Measurements from ENCODE around the gene HOXD10.

The HOXD10 gene

DNA sequence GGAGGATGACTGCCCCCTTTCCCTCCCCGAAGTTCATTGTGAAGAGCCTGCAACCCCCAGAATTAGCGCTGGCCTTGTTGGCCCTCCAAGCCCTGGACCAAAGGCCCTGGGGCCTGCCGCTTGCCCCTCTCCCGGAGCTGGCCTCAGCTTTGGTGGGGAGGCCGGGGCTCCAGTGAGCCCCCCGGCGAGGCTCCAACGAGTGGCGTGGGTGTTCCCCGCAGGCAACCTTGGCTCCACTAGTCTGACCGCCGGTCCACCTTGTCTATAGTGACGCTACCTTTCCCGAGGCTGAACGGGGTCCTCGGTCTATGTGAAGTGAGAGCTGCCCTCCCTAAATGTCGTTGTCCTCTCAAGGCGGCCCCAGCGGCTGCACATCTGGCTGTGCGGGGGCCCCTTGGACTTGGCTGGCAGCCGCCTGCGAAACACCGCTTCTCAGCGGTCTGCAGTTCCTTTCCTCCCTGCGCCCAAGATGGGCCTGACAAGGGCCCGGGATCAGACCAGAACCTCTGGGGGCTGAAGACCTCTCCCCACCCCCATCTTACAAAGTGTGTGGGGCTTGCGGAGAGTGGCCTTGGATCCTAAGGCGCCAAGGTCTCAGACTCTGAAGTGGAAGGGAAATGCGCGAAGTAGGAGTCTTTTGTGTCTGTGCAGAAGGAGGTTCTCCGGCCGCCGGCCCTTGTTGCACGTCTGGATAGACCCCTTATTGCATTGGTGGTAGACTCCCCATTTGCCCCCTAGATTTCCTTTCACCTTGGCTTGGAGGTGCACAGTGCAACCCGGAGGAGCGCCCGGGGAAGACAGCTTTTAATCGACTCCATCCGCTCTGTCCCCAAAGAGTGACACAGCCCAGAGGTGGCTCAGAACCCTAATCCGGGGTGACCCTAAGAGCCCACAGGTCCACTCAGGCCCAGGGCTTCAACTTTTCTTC, 3.9 kb upstream of the HOXD10 start:
- TF ChIP-seq, protein P1, sequence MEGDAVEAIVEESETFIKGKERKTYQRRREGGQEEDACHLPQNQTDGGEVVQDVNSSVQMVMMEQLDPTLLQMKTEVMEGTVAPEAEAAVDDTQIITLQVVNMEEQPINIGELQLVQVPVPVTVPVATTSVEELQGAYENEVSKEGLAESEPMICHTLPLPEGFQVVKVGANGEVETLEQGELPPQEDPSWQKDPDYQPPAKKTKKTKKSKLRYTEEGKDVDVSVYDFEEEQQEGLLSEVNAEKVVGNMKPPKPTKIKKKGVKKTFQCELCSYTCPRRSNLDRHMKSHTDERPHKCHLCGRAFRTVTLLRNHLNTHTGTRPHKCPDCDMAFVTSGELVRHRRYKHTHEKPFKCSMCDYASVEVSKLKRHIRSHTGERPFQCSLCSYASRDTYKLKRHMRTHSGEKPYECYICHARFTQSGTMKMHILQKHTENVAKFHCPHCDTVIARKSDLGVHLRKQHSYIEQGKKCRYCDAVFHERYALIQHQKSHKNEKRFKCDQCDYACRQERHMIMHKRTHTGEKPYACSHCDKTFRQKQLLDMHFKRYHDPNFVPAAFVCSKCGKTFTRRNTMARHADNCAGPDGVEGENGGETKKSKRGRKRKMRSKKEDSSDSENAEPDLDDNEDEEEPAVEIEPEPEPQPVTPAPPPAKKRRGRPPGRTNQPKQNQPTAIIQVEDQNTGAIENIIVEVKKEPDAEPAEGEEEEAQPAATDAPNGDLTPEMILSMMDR (IDR thresholded peaks at IDR 0.05; ENCODE audit: control insufficient read depth, extremely low read depth, insufficient read depth): no peak
- no peak overlapping the region for H3K4me3 ChIP-seq (ENCODE audit: low read depth, low read length)
- no peak for DNase-seq (ENCODE audit: low read depth)

DNA sequence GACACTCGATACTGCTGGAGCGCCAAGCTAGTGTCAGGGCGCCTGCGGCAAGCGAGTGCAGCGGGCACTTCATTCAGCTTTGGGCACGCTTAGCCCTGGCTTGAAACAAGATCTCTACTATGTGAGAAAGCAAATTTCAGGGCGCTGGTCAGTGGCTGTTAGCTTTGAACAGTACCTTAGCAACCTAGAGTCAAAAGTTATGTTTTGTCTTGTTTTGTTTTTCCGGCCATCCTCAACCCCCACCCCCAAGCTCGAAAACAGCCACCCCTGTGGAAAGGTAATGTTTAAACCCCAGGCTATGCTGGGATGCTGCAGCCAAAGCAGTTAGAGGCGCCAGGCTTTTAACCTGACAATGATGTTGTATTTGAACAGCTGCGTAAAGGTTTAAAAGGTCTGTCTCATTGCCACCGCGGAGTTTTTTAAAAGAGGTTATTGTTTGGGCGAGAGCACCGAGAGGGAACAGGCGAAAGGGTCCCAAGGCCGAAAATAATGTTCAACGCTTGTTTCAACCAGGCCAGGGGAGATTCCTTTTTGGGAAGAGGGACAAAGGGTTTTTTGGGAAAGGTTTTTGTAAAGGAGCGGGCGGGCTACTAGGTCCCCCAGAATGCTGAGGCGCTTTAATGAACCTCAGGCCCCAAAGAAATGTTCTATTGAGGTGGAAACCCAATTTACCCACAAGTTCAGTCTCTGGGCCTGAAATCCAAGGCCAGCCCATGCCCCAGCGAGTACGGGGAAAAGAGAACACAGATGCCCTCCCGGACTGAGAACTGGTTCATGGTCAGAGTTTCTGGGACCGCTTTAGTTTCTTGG, 2.3 kb upstream of the HOXD10 start:
- no peak overlapping the region for H3K4me3 ChIP-seq (ENCODE audit: low read depth, low read length)
- TF ChIP-seq, protein P1 (IDR thresholded peaks at IDR 0.05; ENCODE audit: control insufficient read depth, extremely low read depth, insufficient read depth): no peak
- DNase-seq (ENCODE audit: low read depth): no peak

DNA sequence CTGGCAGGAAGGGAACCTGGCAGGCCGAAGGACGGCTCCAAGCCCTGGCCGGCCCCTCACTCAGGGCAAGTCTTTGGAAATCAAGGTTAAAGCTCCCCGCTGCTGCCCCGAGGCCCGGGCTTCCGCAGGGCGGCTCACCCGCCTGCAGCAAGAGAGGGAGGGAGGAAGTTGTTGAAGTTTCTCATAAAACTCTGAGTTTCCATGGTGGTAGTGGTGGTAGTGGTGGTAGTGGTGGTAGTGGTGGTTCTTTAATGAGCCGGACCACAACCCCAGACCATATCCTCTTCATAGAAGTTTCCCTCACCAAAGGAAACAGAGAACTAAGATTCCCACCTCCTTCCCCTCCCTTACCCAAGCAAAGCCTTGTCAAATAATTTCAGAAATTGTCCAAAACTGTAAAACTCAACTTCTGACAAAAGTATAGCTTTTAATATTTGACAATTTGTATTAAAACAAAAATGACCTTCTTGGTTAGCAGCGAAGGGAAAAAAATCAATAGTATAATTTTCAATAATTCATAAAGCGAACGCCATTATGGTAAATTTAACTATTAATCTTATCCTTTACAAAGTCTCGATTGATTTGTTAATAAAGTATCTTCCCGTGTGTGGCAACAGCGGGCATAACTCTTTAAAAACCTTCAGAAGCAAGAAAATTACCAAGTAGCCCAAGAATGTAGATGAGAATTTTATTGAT, 1.5 kb upstream of the HOXD10 start:
- DNase-seq (ENCODE audit: low read depth): no peak
- H3K4me3 ChIP-seq (ENCODE audit: low read depth, low read length): no peak overlapping the region
- TF ChIP-seq, protein P1 (IDR thresholded peaks at IDR 0.05; ENCODE audit: control insufficient read depth, extremely low read depth, insufficient read depth): no peak

DNA sequence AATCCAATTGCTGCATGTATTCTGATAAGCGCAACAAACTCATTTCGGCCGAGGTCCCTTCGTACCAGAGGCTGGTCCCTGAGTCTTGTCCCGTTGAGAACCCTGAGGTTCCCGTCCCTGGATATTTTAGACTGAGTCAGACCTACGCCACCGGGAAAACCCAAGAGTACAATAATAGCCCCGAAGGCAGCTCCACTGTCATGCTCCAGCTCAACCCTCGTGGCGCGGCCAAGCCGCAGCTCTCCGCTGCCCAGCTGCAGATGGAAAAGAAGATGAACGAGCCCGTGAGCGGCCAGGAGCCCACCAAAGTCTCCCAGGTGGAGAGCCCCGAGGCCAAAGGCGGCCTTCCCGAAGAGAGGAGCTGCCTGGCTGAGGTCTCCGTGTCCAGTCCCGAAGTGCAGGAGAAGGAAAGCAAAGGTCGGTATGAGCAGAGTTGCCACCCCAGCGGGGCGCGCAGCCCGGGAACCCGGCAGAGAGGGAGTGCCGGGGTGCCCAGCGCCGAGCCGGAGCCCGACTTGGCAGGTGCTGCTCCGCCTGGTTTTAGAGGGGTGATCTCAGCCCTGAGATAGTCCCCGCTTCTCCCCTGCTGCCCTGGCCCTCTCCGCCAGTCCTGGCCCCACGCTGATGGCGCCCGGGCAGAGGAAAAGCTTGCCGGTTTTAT, 714 bp downstream of the HOXD10 start:
- H3K4me3 ChIP-seq (ENCODE audit: low read depth, low read length): no peak overlapping the region
- DNase-seq (ENCODE audit: low read depth): no peak
- TF ChIP-seq, protein P1 (IDR thresholded peaks at IDR 0.05; ENCODE audit: control insufficient read depth, extremely low read depth, insufficient read depth): no peak

DNA sequence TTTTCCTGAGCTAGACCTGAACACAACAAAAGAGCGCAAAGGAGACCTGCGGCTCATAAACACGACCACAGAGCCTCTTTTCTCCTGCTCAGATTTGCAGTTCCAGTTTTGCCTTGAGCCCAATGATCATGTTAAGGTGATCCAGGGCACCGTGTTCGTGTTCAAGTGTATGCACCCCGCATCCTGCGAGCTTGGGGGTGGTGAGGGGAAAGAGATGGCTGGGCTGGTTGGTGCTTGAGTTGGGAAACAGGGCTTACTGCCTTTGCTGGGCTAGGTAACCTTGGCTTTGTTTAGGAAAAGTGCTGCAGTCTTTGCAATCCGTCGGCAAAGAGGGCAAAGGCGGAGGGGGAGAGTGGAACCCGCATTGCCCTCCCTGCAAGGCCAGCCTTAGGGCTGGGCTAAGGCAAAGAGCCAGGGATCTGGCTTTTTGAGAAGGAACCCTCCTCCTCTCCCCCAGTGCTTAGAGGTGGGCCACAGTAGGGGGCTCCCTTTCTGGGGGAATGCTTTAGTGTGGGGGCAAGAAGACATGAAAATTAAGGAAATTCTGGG, 1.3 kb downstream of the HOXD10 start:
- no peak for DNase-seq (ENCODE audit: low read depth)
- H3K4me3 ChIP-seq (ENCODE audit: low read depth, low read length): no peak overlapping the region
- TF ChIP-seq, protein P1 (IDR thresholded peaks at IDR 0.05; ENCODE audit: control insufficient read depth, extremely low read depth, insufficient read depth): no peak
